Hepatocyte (in vitro differentiated cells): ENCODE results near the gene CAMK1G. TPM values are rescaled to one million over a fixed set of nuclear protein-coding genes. Genes with fewer than 3 reads are reported as not detected.

Source experiments
- DNase-seq: peaks from one replicate; pipeline ENCODE4 v3.0.0-alpha.2; 2016; ENCODE audit warnings: low spot score
- H2AFZ ChIP-seq: fragments of 200-600 bp; sonication (generic); 2 replicates; pipeline ENCODE4 v1.6.0; 2016; ENCODE audit warnings: antibody characterized with exemption, mild to moderate bottlenecking
- H3K27ac ChIP-seq: fragments of 200-600 bp; sonication (generic); 2 replicates; pipeline ENCODE4 v1.5.1; 2016; ENCODE audit warnings: mild to moderate bottlenecking
- H3K27me3 ChIP-seq: fragments of 200-600 bp; sonication (generic); 2 replicates; pipeline ENCODE4 v1.6.1; 2016
- H3K36me3 ChIP-seq: fragments of 200-600 bp; sonication (generic); replicated peaks from 2 replicates; pipeline ENCODE4 v1.5.1; 2016; ENCODE audit warnings: low read depth; ENCODE audit not compliant: insufficient read depth
- H3K4me1 ChIP-seq: fragments of 200-600 bp; sonication (generic); 2 replicates; pipeline ENCODE4 v1.5.1; 2016; ENCODE audit warnings: mild to moderate bottlenecking, moderate library complexity; ENCODE audit not compliant: insufficient read depth
- H3K4me2 ChIP-seq: fragments of 200-600 bp; sonication (generic); 2 replicates; pipeline ENCODE4 v1.6.0; 2016
- H3K4me3 ChIP-seq: fragments of 200-600 bp; sonication (generic); 2 replicates; pipeline ENCODE4 v1.5.1; 2016; ENCODE audit warnings: mild to moderate bottlenecking
- H3K79me2 ChIP-seq: fragments of 200-600 bp; sonication (generic); 2 replicates; pipeline ENCODE4 v1.6.0; 2017; ENCODE audit warnings: mild to moderate bottlenecking
- H3K9me2 ChIP-seq: fragments of 200-600 bp; sonication (generic); replicated peaks from 2 replicates; pipeline ENCODE4 v1.6.0; 2017; ENCODE audit warnings: mild to moderate bottlenecking; ENCODE audit not compliant: insufficient read depth
- H3K9me3 ChIP-seq: fragments of 200-600 bp; sonication (generic); 2 replicates; pipeline ENCODE4 v1.5.1; 2016; ENCODE audit warnings: low read depth, mild to moderate bottlenecking
- H4K20me1 ChIP-seq: fragments of 200-600 bp; sonication (generic); 2 replicates; pipeline ENCODE4 v1.6.0; 2016; ENCODE audit warnings: mild to moderate bottlenecking; ENCODE audit not compliant: insufficient read depth, poor library complexity, severe bottlenecking
- EZH2 ChIP-seq: fragments of 200-600 bp; sonication (generic); IDR thresholded peaks from 2 replicates; pipeline ENCODE4 v1.6.1; 2016; ENCODE audit warnings: antibody characterized with exemption, mild to moderate bottlenecking, borderline replicate concordance
- EZH2phosphoT487 ChIP-seq: fragments of 200-600 bp; sonication (generic); IDR thresholded peaks from one replicate; pipeline ENCODE4 v1.6.1; 2018; ENCODE audit warnings: antibody characterized with exemption, mild to moderate bottlenecking, low read depth, moderate library complexity; ENCODE audit not compliant: unreplicated experiment, severe bottlenecking
- WGBS: methylation state at CpG from one replicate; pipeline ENCODE4 v1.1.6; 2016; ENCODE audit warnings: low lambda C conversion rate; ENCODE audit errors: missing lambda C conversion rate; 5-methylcytosine and 5-hydroxymethylcytosine counted together
- polyA plus RNA-seq: library from polyadenylated mRNA; unstranded; fragments of >200 nt; fragmentation: Nextera tagmentation; extraction: Ambion mirVana; gene quantifications from 2 replicates; pipeline ENCODE4 v1.2.1, GENCODE V29; 2016
- total RNA-seq: library from RNA; depleted of rRNA; stranded (reverse); fragments of >200 nt; gene quantifications from 2 replicates; pipeline ENCODE4 v1.2.3, GENCODE V29; 2014
- TF ChIP-seq, protein P1 (sequence below): fragments of 200-600 bp; sonication (generic); IDR thresholded peaks from 2 replicates; pipeline ENCODE4 v1.5.1; 2016; ENCODE audit warnings: antibody characterized with exemption, mild to moderate bottlenecking; ENCODE audit not compliant: poor library complexity

Gene CAMK1G
- total and polyA plus RNA-seq, 2 experiments from 2014 or later = 1.1 to 1.2 TPM

DNA sequence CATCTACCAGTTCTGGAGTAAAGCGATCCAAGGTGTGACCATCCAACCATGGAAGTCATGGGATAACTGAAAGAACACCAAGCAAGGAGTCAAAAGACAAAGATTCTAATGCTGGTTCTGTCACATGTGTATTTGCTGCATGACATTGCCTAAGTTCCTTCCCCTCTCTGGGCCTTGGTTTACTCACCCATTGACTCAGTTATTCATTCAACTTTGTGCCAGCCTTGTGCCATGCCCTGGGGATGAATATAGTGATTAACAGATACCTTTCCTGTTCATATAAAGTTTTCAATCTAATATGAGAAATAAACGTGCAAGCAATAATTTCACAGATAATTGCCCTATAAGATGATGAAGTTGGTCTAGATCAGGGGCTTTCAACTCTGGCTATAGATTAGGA, 33.0 kb upstream of the CAMK1G start:
- Histone ChIP-seq H4K20me1 (no peaks in the 10 kb centered on the region), H3K9me2 (no peaks in the 10 kb centered on the region), H3K27ac (no peak overlapping the region), H3K36me3 (no peaks in the 10 kb centered on the region), H3K4me2 (no peak overlapping the region), H3K4me3 (no peak overlapping the region), H3K4me1 (peaks cover 11% of the 10 kb centered on the region), H3K27me3 (no peaks in the 10 kb centered on the region), H2AFZ (no peak overlapping the region), H3K79me2 (no peaks in the 10 kb centered on the region), H3K9me3 (no peaks in the 10 kb centered on the region)
- WGBS = 95% methylated on average over 2 of the region's 2 CpGs
- TF ChIP-seq EZH2phosphoT487 (no peak), EZH2 (no peak)
- TF ChIP-seq, protein P1, sequence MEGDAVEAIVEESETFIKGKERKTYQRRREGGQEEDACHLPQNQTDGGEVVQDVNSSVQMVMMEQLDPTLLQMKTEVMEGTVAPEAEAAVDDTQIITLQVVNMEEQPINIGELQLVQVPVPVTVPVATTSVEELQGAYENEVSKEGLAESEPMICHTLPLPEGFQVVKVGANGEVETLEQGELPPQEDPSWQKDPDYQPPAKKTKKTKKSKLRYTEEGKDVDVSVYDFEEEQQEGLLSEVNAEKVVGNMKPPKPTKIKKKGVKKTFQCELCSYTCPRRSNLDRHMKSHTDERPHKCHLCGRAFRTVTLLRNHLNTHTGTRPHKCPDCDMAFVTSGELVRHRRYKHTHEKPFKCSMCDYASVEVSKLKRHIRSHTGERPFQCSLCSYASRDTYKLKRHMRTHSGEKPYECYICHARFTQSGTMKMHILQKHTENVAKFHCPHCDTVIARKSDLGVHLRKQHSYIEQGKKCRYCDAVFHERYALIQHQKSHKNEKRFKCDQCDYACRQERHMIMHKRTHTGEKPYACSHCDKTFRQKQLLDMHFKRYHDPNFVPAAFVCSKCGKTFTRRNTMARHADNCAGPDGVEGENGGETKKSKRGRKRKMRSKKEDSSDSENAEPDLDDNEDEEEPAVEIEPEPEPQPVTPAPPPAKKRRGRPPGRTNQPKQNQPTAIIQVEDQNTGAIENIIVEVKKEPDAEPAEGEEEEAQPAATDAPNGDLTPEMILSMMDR = no peak
- DNase-seq = no peak

DNA sequence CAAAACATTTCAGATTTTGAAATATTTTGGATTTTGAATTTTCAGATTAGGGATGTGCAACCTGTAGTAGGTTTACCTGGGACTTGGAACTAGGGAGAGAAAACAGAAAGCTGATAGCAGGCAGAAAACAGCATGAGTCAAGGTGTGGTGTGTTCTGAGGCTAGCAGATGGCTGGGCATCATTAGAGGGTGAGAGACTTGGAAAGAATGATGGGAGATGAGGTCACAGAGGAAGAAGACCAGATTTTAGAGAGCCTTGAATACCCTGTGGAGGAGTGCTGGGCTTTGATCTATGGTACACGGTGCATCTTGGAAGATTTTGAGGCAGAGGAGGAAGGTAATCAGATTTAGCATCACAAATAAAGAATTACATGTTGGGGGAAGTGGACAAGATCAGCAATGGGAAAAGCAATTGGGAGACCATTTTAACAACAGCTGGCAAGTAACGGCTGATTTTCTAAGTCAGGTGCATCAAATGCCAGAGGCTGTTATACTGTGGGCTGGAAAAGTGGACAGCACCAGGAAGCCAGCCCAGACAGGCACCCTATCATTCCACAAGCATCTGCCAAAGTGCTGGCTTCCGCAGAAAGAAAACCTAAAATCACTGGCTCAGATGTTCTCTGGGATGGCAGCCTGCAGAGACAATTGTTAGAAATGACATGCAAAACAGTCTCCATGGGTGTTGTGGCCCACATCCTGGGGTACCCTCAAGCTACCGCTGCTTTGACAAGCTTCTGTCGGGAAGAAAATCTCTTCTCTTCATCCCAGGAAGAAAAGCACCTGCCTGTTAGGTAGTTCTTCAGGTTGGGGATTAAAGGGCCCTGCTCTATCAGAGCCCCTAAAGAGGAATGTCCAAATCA, 30.9 kb upstream of the CAMK1G start:
- no peak overlapping the region for H3K4me2 ChIP-seq
- no peaks in the 10 kb centered on the region for H3K27me3 ChIP-seq
- H3K9me3 ChIP-seq = no peaks in the 10 kb centered on the region
- no peak for DNase-seq
- no peaks in the 10 kb centered on the region for H3K36me3 ChIP-seq
- H3K9me2 ChIP-seq = no peaks in the 10 kb centered on the region
- 54% methylated on average over 5 of the region's 5 CpGs for WGBS
- H3K4me1 ChIP-seq = peaks cover 11% of the 10 kb centered on the region
- no peaks in the 10 kb centered on the region for H4K20me1 ChIP-seq
- no peak overlapping the region for H3K27ac ChIP-seq
- no peak overlapping the region for H2AFZ ChIP-seq
- no peak overlapping the region for H3K4me3 ChIP-seq
- TF ChIP-seq EZH2phosphoT487 (no peak), EZH2 (no peak)
- TF ChIP-seq, protein P1 = no peak
- no peaks in the 10 kb centered on the region for H3K79me2 ChIP-seq

DNA sequence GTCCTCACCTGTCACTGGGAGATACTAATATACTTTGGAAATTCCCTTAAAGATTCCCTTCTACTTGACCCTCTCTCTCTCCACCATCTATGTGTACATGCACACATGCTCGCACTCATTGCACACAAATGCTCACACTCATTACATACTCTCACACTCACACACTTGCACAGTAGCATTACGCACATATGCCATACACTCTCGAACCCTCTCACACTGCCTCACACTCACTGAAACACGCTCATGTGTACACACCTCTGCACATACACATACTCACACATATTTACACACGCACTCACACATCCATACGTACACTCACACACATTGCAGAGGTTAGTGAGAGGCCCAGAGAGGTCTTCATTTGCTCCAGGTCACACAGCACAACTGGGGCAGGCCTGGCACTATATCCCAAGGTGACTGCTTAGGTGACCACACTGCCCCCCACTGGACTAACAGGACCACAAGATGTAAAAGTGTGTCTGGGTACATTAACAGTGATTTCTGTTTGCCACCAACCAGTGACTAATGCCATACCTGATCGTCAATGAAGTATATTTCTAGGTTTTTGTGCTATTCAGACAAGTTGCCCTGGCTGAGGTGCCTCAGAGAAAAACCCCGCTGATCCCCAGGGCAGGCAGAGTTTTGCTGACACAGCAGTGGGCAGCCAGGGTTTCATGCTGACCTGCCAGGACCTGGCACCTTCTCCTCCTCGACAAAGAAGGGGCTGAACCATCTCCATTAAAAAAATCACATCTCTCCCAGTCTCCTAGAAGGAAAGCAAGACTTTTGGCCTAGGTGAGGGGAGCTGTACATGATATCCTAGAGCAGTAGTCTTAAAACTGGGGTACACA, 28.5 kb upstream of the CAMK1G start:
- TF ChIP-seq EZH2 (no peak), EZH2phosphoT487 (no peak)
- TF ChIP-seq, protein P1 = no peak
- DNase-seq = no peak
- Histone ChIP-seq H3K9me3 (no peaks in the 10 kb centered on the region), H2AFZ (no peak overlapping the region), H3K9me2 (no peaks in the 10 kb centered on the region), H3K4me2 (no peak overlapping the region), H3K36me3 (no peaks in the 10 kb centered on the region), H3K4me3 (no peak overlapping the region), H3K4me1 (no peaks in the 10 kb centered on the region), H3K27ac (no peak overlapping the region), H3K27me3 (no peaks in the 10 kb centered on the region), H4K20me1 (no peaks in the 10 kb centered on the region), H3K79me2 (no peaks in the 10 kb centered on the region)
- 96% methylated on average over 9 of the region's 9 CpGs for WGBS
